Naive thymus-derived CD8-positive, alpha-beta T cell (primary cell): ENCODE data around the gene LYRM4. TPM values are rescaled to one million over a fixed set of nuclear protein-coding genes. Genes with fewer than 3 reads are reported as not detected.
A peak's percentile ranks its signal among the peaks of the same experiment; 100 is the strongest.

Source experiments
- ATAC-seq, 2 donors: fragments of 150-1000 bp; cut with Tn5 transposase in 1 of 2; sonication (Bioruptor Pico), chemical (Tn5 transposase) in 1 of 2; 1 replicate in 1 of 2; 2 replicates in 1 of 2; pipeline ENCODE4 v1.10.0; 2021; ENCODE audit warnings: mild to moderate bottlenecking in 2 of 2, moderate library complexity in 2 of 2
- POLR2A ChIA-PET: fragments of 350-600 bp; sonication (Branson Sonifier 250); formaldehyde crosslinking; loops from one replicate; lab custom pipeline; 2021; ENCODE audit warnings: antibody characterized with exemption; lab: Charles Lee
- DNase-seq, 10 donors: peaks; one replicate each; pipeline versions ENCODE4 v3.0.0 to v3.0.0-alpha.2; 2020 to 2022
- H3K27ac Mint-ChIP-seq, 10 donors: one replicate each; pipeline ENCODE4 v1.8.0; 2020 to 2022; ENCODE audit warnings: mild to moderate bottlenecking in 10 of 10, mixed read lengths in 10 of 10, moderate library complexity in 4 of 10, inconsistent platforms in 1 of 10
- H3K27me3 Mint-ChIP-seq, 5 donors: one replicate each; pipeline ENCODE4 v1.8.0; 2021 to 2022; ENCODE audit warnings: mixed read lengths in 5 of 5
- H3K36me3 Mint-ChIP-seq, 3 donors: one replicate each; pipeline ENCODE4 v1.8.0; 2020 to 2022; ENCODE audit warnings: mixed read lengths in 3 of 3, mild to moderate bottlenecking in 2 of 3, inconsistent platforms in 1 of 3
- H3K4me1 Mint-ChIP-seq, 4 donors: one replicate each; pipeline ENCODE4 v1.8.0; 2021 to 2022; ENCODE audit warnings: mixed read lengths in 4 of 4
- H3K4me3 Mint-ChIP-seq, 10 donors: one replicate each; pipeline ENCODE4 v1.8.0; 2020 to 2022; ENCODE audit warnings: mild to moderate bottlenecking in 10 of 10, mixed read lengths in 10 of 10, moderate library complexity in 6 of 10, inconsistent platforms in 1 of 10
- H3K9me3 Mint-ChIP-seq, 9 donors: one replicate each; pipeline ENCODE4 v1.8.0; 2020 to 2022; ENCODE audit warnings: mixed read lengths in 9 of 9, mild to moderate bottlenecking in 3 of 9, inconsistent platforms in 1 of 9, moderate library complexity in 1 of 9
- polyA plus RNA-seq, 3 donors: library from polyadenylated mRNA; unstranded; fragments of 300-500 nt; fragmentation: Illumina TruSeq; gene quantifications; one replicate each; pipeline ENCODE4 v1.2.3, GENCODE V29; 2021
- total RNA-seq, 8 experiments: library from RNA in 2 of 8; stranded (reverse) in 2 of 8; gene quantifications; one replicate each; pipeline ENCODE4 v1.2.3 and lab custom pipeline; 2021 to 2026

Gene LYRM4
- total and polyA plus RNA-seq, 5 experiments from 2014 or later: 27.8 to 56.8 (median 52.3) TPM

GRCh38 chr6:5250451-5250850 is 10.3 kb downstream of the LYRM4 start:
- no peaks in the 10 kb centered on the region for H3K27me3 Mint-ChIP-seq
- POLR2A ChIA-PET: no interaction called here

GRCh38 chr6:5249451-5250122 is 11.2 kb downstream of the LYRM4 start:
- peaks cover 11 to 28% (median 24%) of the 10 kb centered on the region in 3 donors for H3K36me3 Mint-ChIP-seq
- no peak for DNase-seq
- no peaks in the 10 kb centered on the region for H3K27me3 Mint-ChIP-seq
- no peak overlapping the region for H3K27ac Mint-ChIP-seq
- no peak overlapping the region for H3K4me3 Mint-ChIP-seq
- H3K4me1 Mint-ChIP-seq: peaks cover 0 to 48% (median 16%) of the 10 kb centered on the region in 4 donors
- no peaks in the 10 kb centered on the region for H3K9me3 Mint-ChIP-seq
- no peak for ATAC-seq
- POLR2A ChIA-PET: no interaction called here

More at GRCh38 chr6:5250451-5250850, 10.3 kb downstream of the LYRM4 start:
- H3K9me3 Mint-ChIP-seq: no peaks in the 10 kb centered on the region
- no peak for ATAC-seq
- H3K27ac Mint-ChIP-seq: no peak overlapping the region
- H3K4me3 Mint-ChIP-seq: no peak overlapping the region
- H3K36me3 Mint-ChIP-seq: peaks cover 11 to 31% (median 30%) of the 10 kb centered on the region in 3 donors
- no peak for DNase-seq
- peaks cover 0 to 50% (median 17%) of the 10 kb centered on the region in 4 donors for H3K4me1 Mint-ChIP-seq

GRCh38 chr6:5248302-5249098 is 12.2 kb downstream of the LYRM4 start:
- Mint-ChIP-seq H3K4me3 (no peak overlapping the region), H3K9me3 (no peaks in the 10 kb centered on the region), H3K36me3 (peaks cover 11 to 21% (median 19%) of the 10 kb centered on the region in 3 donors), H3K27ac (no peak overlapping the region), H3K27me3 (no peaks in the 10 kb centered on the region), H3K4me1 (peaks cover 0 to 48% (median 16%) of the 10 kb centered on the region in 4 donors)
- no peak for ATAC-seq
- POLR2A ChIA-PET: interaction anchor here (0.6 kb wide), 1 partner anchor 145 kb away, joined by 3 read pairs; no protein-coding TSS in a partner anchor
- DNase-seq: no peak

GRCh38 chr6:5247201-5247600 is 13.5 kb downstream of the LYRM4 start:
- ATAC-seq: no peak
- POLR2A ChIA-PET: no interaction called here
- peaks cover 0 to 43% (median 15%) of the 10 kb centered on the region in 4 donors for H3K4me1 Mint-ChIP-seq
- H3K27ac Mint-ChIP-seq: no peak overlapping the region
- no peak for DNase-seq
- H3K9me3 Mint-ChIP-seq: no peaks in the 10 kb centered on the region
- no peaks in the 10 kb centered on the region for H3K27me3 Mint-ChIP-seq
- H3K36me3 Mint-ChIP-seq: peaks cover 6 to 11% (median 10%) of the 10 kb centered on the region in 3 donors
- H3K4me3 Mint-ChIP-seq: no peak overlapping the region

- ATAC-seq: no peak
- H3K36me3 Mint-ChIP-seq: peaks cover 4 to 10% (median 6%) of the 10 kb centered on the region in 3 donors
- no peak for DNase-seq
- no peak overlapping the region for H3K4me3 Mint-ChIP-seq
- H3K4me1 Mint-ChIP-seq: peaks cover 0 to 40% (median 15%) of the 10 kb centered on the region in 4 donors
- H3K27ac Mint-ChIP-seq: peak overlapping the region in 2 of 10 donors; percentile 29 to 43
- no peaks in the 10 kb centered on the region for H3K27me3 Mint-ChIP-seq
- POLR2A ChIA-PET: interaction anchor here (0.5 kb wide), 1 partner anchor 71 kb away, joined by 3 read pairs; no protein-coding TSS in a partner anchor
- no peaks in the 10 kb centered on the region for H3K9me3 Mint-ChIP-seq
Measured at GRCh38 chr6:5246141-5247097, 14.3 kb downstream of the LYRM4 start.

GRCh38 chr6:5243069-5243468 is 17.7 kb downstream of the LYRM4 start:
- H3K36me3 Mint-ChIP-seq: peaks cover 0 to 18% (median 0%) of the 10 kb centered on the region in 3 donors
- no peak for ATAC-seq
- peaks cover 0 to 32% (median 11%) of the 10 kb centered on the region in 4 donors for H3K4me1 Mint-ChIP-seq
- POLR2A ChIA-PET: no interaction called here
- DNase-seq: no peak
- no peaks in the 10 kb centered on the region for H3K9me3 Mint-ChIP-seq
- no peaks in the 10 kb centered on the region for H3K27me3 Mint-ChIP-seq
- no peak overlapping the region for H3K4me3 Mint-ChIP-seq
- no peak overlapping the region for H3K27ac Mint-ChIP-seq

- ATAC-seq: no peak
Measured at GRCh38 chr6:5241252-5241651, 19.5 kb downstream of the LYRM4 start.

GRCh38 chr6:5238336-5238735 is 22.4 kb downstream of the LYRM4 start:
- H3K27ac Mint-ChIP-seq: no peak overlapping the region
- POLR2A ChIA-PET: no interaction called here
- ATAC-seq: no peak
- peaks cover 0 to 26% (median 3%) of the 10 kb centered on the region in 3 donors for H3K36me3 Mint-ChIP-seq
- H3K4me3 Mint-ChIP-seq: no peak overlapping the region
- DNase-seq: no peak
- H3K4me1 Mint-ChIP-seq: peaks cover 0 to 6% (median 3%) of the 10 kb centered on the region in 4 donors
- no peaks in the 10 kb centered on the region for H3K27me3 Mint-ChIP-seq
- no peaks in the 10 kb centered on the region for H3K9me3 Mint-ChIP-seq

More at GRCh38 chr6:5241252-5241651, 19.5 kb downstream of the LYRM4 start:
- POLR2A ChIA-PET: no interaction called here
- H3K27ac Mint-ChIP-seq: no peak overlapping the region
- no peak overlapping the region for H3K4me3 Mint-ChIP-seq
- no peaks in the 10 kb centered on the region for H3K27me3 Mint-ChIP-seq
- no peaks in the 10 kb centered on the region for H3K9me3 Mint-ChIP-seq
- H3K4me1 Mint-ChIP-seq: peaks cover 0 to 19% (median 7%) of the 10 kb centered on the region in 4 donors
- peaks cover 0 to 18% (median 0%) of the 10 kb centered on the region in 3 donors for H3K36me3 Mint-ChIP-seq
- no peak for DNase-seq

- H3K4me3 Mint-ChIP-seq: no peak overlapping the region
- no peaks in the 10 kb centered on the region for H3K9me3 Mint-ChIP-seq
- H3K4me1 Mint-ChIP-seq: peaks cover 0 to 6% (median 3%) of the 10 kb centered on the region in 4 donors
- H3K27ac Mint-ChIP-seq: peak overlapping the region in 1 of 10 donors; percentile 7
- no peaks in the 10 kb centered on the region for H3K27me3 Mint-ChIP-seq
- DNase-seq: no peak
- no peak for ATAC-seq
- POLR2A ChIA-PET: no interaction called here
- peaks cover 0 to 26% (median 3%) of the 10 kb centered on the region in 3 donors for H3K36me3 Mint-ChIP-seq
Measured at GRCh38 chr6:5237805-5238204, 22.9 kb downstream of the LYRM4 start.

GRCh38 chr6:5235830-5236229 is 24.9 kb downstream of the LYRM4 start:
- Mint-ChIP-seq H3K27me3 (no peaks in the 10 kb centered on the region), H3K4me1 (peaks cover 0 to 6% (median 4%) of the 10 kb centered on the region in 4 donors), H3K9me3 (no peaks in the 10 kb centered on the region), H3K4me3 (no peak overlapping the region), H3K27ac (no peak overlapping the region), H3K36me3 (peaks cover 0 to 24% (median 3%) of the 10 kb centered on the region in 3 donors)
- no peak for ATAC-seq
- POLR2A ChIA-PET: interaction anchor here (0.7 kb wide), 1 partner anchor 8 kb away, joined by 4 read pairs; no protein-coding TSS in a partner anchor
- no peak for DNase-seq

- ATAC-seq (no peak), DNase-seq (no peak)
- no peak overlapping the region for H3K4me3 Mint-ChIP-seq
- H3K36me3 Mint-ChIP-seq: peaks cover 0 to 16% (median 3%) of the 10 kb centered on the region in 3 donors
- POLR2A ChIA-PET: no interaction called here
- peak overlapping the region in 1 of 10 donors; percentile 27 for H3K27ac Mint-ChIP-seq
- H3K4me1 Mint-ChIP-seq: peaks cover 0 to 6% (median 4%) of the 10 kb centered on the region in 4 donors
- no peaks in the 10 kb centered on the region for H3K27me3 Mint-ChIP-seq
- no peaks in the 10 kb centered on the region for H3K9me3 Mint-ChIP-seq
Measured at GRCh38 chr6:5234874-5235273, 25.9 kb downstream of the LYRM4 start.

GRCh38 chr6:5231289-5231688 is 29.5 kb downstream of the LYRM4 start:
- Mint-ChIP-seq H3K9me3 (no peaks in the 10 kb centered on the region), H3K27ac (peak overlapping the region in 1 of 10 donors; percentile 53), H3K36me3 (peaks cover 0 to 17% (median 6%) of the 10 kb centered on the region in 3 donors), H3K4me3 (no peak overlapping the region), H3K27me3 (no peaks in the 10 kb centered on the region), H3K4me1 (peaks cover 0 to 3% (median 0%) of the 10 kb centered on the region in 4 donors)
- ATAC-seq: no peak
- DNase-seq: no peak
- POLR2A ChIA-PET: no interaction called here
